GM19455 (cell line): ENCODE data around the gene PCDH17.

ENCODE experiments used
- ATAC-seq: cut with Tn5 transposase; IDR thresholded peaks from one replicate; pipeline ENCODE4 v1.9.1; 2021; ENCODE audit not compliant: unreplicated experiment

The PCDH17 gene

GRCh38 chr13:57633950-57634838 lies 2.6 kb downstream of the PCDH17 start:
- no peak for ATAC-seq

GRCh38 chr13:57634839-57635165 lies 3.3 kb downstream of the PCDH17 start:
- no peak for ATAC-seq

- no peak for ATAC-seq
These were observed 4.1 kb downstream of the PCDH17 start for GRCh38 chr13:57635541-57636085.

GRCh38 chr13:57636816-57637215 lies 5.3 kb downstream of the PCDH17 start:
- no peak for ATAC-seq

- no peak for ATAC-seq
These were observed 6.0 kb downstream of the PCDH17 start for GRCh38 chr13:57637515-57637914.

- ATAC-seq = no peak
These were observed 6.8 kb downstream of the PCDH17 start for GRCh38 chr13:57638186-57638890.

GRCh38 chr13:57640607-57641006 lies 9.1 kb downstream of the PCDH17 start:
- no peak for ATAC-seq

GRCh38 chr13:57641051-57641450 lies 9.5 kb downstream of the PCDH17 start:
- ATAC-seq = no peak

- no peak for ATAC-seq
These were observed 12.6 kb downstream of the PCDH17 start for GRCh38 chr13:57644106-57644505.

- no peak for ATAC-seq
These were observed 21.9 kb downstream of the PCDH17 start for GRCh38 chr13:57653229-57653989.

- ATAC-seq = no peak
These were observed 33.9 kb downstream of the PCDH17 start for GRCh38 chr13:57665481-57665880.

- no peak for ATAC-seq
These were observed 34.8 kb downstream of the PCDH17 start for GRCh38 chr13:57666131-57666953.

GRCh38 chr13:57672168-57672567 lies 40.6 kb downstream of the PCDH17 start:
- no peak for ATAC-seq

- ATAC-seq = no peak
These were observed 41.7 kb downstream of the PCDH17 start for GRCh38 chr13:57673197-57673596.

GRCh38 chr13:57675526-57675925 lies 44.0 kb downstream of the PCDH17 start:
- no peak for ATAC-seq

- ATAC-seq = no peak
These were observed 49.1 kb downstream of the PCDH17 start for GRCh38 chr13:57680609-57681008.

- ATAC-seq = no peak
These were observed 50.7 kb downstream of the PCDH17 start for GRCh38 chr13:57682128-57682716.

- no peak for ATAC-seq
These were observed 67.3 kb downstream of the PCDH17 start for GRCh38 chr13:57698851-57699250.

- ATAC-seq = no peak
These were observed 72.5 kb downstream of the PCDH17 start for GRCh38 chr13:57704031-57704430.

- no peak for ATAC-seq
These were observed 84.8 kb downstream of the PCDH17 start for GRCh38 chr13:57716295-57716694.
